H9 (cell line): ENCODE data around the gene DOHH. TPM values are rescaled to one million over a fixed set of nuclear protein-coding genes. Genes with fewer than 3 reads are reported as not detected.

Experiments
- DNase-seq: peaks from one replicate; pipeline ENCODE4 v3.0.0-alpha.2; 2017
- H2AFZ ChIP-seq: one replicate; pipeline ENCODE4 v1.6.1; 2013; ENCODE audit warnings: mild to moderate bottlenecking, low read length, control low read depth, moderate library complexity
- H2AK5ac ChIP-seq: 2 replicates; pipeline ENCODE4 v1.6.1; 2013; ENCODE audit warnings: low read length, control low read depth, mixed read lengths; ENCODE audit not compliant: insufficient read length
- H2BK120ac ChIP-seq: one replicate; pipeline ENCODE4 v1.6.1; 2013; ENCODE audit warnings: low read depth, mild to moderate bottlenecking, low read length, control low read depth, inconsistent platforms; ENCODE audit not compliant: poor library complexity, severe bottlenecking
- H2BK12ac ChIP-seq: 2 replicates; pipeline ENCODE4 v1.6.1; 2013; ENCODE audit warnings: low read length, control low read depth, mixed read lengths, low read depth; ENCODE audit not compliant: insufficient read length
- H2BK15ac ChIP-seq: 2 replicates; pipeline ENCODE4 v1.6.1; 2013; ENCODE audit warnings: low read depth, low read length, control low read depth
- H2BK20ac ChIP-seq: one replicate; pipeline ENCODE4 v1.6.1; 2013; ENCODE audit warnings: low read depth, mild to moderate bottlenecking, low read length, control low read depth, inconsistent platforms; ENCODE audit not compliant: poor library complexity, severe bottlenecking
- H2BK5ac ChIP-seq: 2 replicates; pipeline ENCODE4 v1.6.1; 2013; ENCODE audit warnings: low read length, control low read depth, mixed read lengths; ENCODE audit not compliant: insufficient read length
- H3K14ac ChIP-seq: 2 replicates; pipeline ENCODE4 v1.6.1; 2013; ENCODE audit warnings: low read length, control low read depth; ENCODE audit not compliant: insufficient read depth
- H3K18ac ChIP-seq: 2 replicates; pipeline ENCODE4 v1.6.1; 2013; ENCODE audit warnings: low read depth, mild to moderate bottlenecking, mixed read lengths, low read length, control low read depth; ENCODE audit not compliant: insufficient read length
- H3K23ac ChIP-seq: 2 replicates; pipeline ENCODE4 v1.6.1; 2013; ENCODE audit warnings: low read length, control low read depth, mixed read lengths, low read depth; ENCODE audit not compliant: insufficient read length
- H3K23me2 ChIP-seq: 2 replicates; pipeline ENCODE4 v1.6.1; 2013; ENCODE audit warnings: low read depth, mild to moderate bottlenecking, mixed read lengths, low read length, control low read depth; ENCODE audit not compliant: insufficient read length, poor library complexity, severe bottlenecking
- H3K27ac ChIP-seq: 2 replicates; pipeline ENCODE4 v1.5.1; 2013; ENCODE audit warnings: low read length, control low read depth, mixed read lengths, low read depth; ENCODE audit not compliant: insufficient read length
- H3K27me3 ChIP-seq: 2 replicates; pipeline ENCODE4 v1.6.1; 2013; ENCODE audit warnings: low read length, control low read depth, inconsistent platforms; ENCODE audit not compliant: insufficient read depth
- H3K4ac ChIP-seq: 2 replicates; pipeline ENCODE4 v1.6.1; 2013; ENCODE audit warnings: low read depth, mild to moderate bottlenecking, control low read depth, inconsistent platforms, low read length, moderate library complexity
- H3K4me1 ChIP-seq: 2 replicates; pipeline ENCODE4 v1.6.1; 2013; ENCODE audit warnings: low read length, control low read depth, inconsistent platforms; ENCODE audit not compliant: insufficient read depth
- H3K4me2 ChIP-seq: 2 replicates; pipeline ENCODE4 v1.6.1; 2013; ENCODE audit warnings: low read length, control low read depth, mixed read lengths; ENCODE audit not compliant: insufficient read length, insufficient read depth
- H3K56ac ChIP-seq: 2 replicates; pipeline ENCODE4 v1.6.1; 2013; ENCODE audit warnings: low read depth, mild to moderate bottlenecking, mixed read lengths, low read length, control low read depth; ENCODE audit not compliant: insufficient read length
- H3K79me1 ChIP-seq: 2 replicates; pipeline ENCODE4 v1.6.1; 2013; ENCODE audit warnings: low read depth, mild to moderate bottlenecking, moderate library complexity, low read length, control low read depth, inconsistent platforms; ENCODE audit not compliant: insufficient read depth, poor library complexity, severe bottlenecking
- H3K79me2 ChIP-seq: 2 replicates; pipeline ENCODE4 v1.6.1; 2013; ENCODE audit warnings: low read length, control low read depth, inconsistent platforms; ENCODE audit not compliant: insufficient read depth
- H3K9ac ChIP-seq: 2 replicates; pipeline ENCODE4 v1.6.1; 2013; ENCODE audit warnings: low read length, control low read depth, mixed read lengths; ENCODE audit not compliant: insufficient read length; ENCODE audit errors: extremely low read depth
- H3K9me3 ChIP-seq: one replicate; pipeline ENCODE4 v1.6.1; 2013; ENCODE audit warnings: low read depth, low read length, inconsistent platforms; ENCODE audit not compliant: control insufficient read depth
- H3T11ph ChIP-seq: one replicate; pipeline ENCODE4 v1.6.1; 2013; ENCODE audit warnings: mild to moderate bottlenecking, low read length, control low read depth, inconsistent platforms
- H4K20me1 ChIP-seq: one replicate; pipeline ENCODE4 v1.6.1; 2013; ENCODE audit not compliant: control insufficient read depth, insufficient read length, insufficient read depth
- H4K5ac ChIP-seq: 2 replicates; pipeline ENCODE4 v1.6.1; 2013; ENCODE audit warnings: low read depth, mild to moderate bottlenecking, mixed read lengths, low read length, control low read depth; ENCODE audit not compliant: insufficient read length
- H4K8ac ChIP-seq: replicated peaks from 2 replicates; pipeline ENCODE4 v1.6.1; 2013; ENCODE audit warnings: low read length, control low read depth, mixed read lengths, low read depth; ENCODE audit not compliant: insufficient read length
- H4K91ac ChIP-seq: 2 replicates; pipeline ENCODE4 v1.6.1; 2013; ENCODE audit warnings: low read depth, mild to moderate bottlenecking, moderate library complexity, mixed read lengths, low read length, control low read depth; ENCODE audit not compliant: insufficient read length
- H3K27ac Mint-ChIP-seq, 3 experiments: 2 replicates in 2 of 3; 3 replicates in 1 of 3; pipeline ENCODE4 v1.8.0; 2020 to 2021; ENCODE audit warnings: mixed read lengths in 3 of 3, mild to moderate bottlenecking in 1 of 3, moderate library complexity in 1 of 3
- H3K27me3 Mint-ChIP-seq: 2 replicates; pipeline ENCODE4 v1.8.0; 2021; ENCODE audit warnings: low read depth, mild to moderate bottlenecking, moderate library complexity, mixed read lengths
- H3K36me3 Mint-ChIP-seq, 3 experiments: 2 replicates in 2 of 3; 3 replicates in 1 of 3; pipeline ENCODE4 v1.8.0; 2020 to 2021; ENCODE audit warnings: low read depth in 3 of 3, mixed read lengths in 3 of 3; ENCODE audit not compliant: insufficient read depth in 1 of 3
- H3K4me1 Mint-ChIP-seq, 2 experiments: 2 replicates each; pipeline ENCODE4 v1.8.0; 2020; ENCODE audit warnings: mixed read lengths in 2 of 2
- H3K4me3 Mint-ChIP-seq, 2 experiments: 2 replicates in 1 of 2; 3 replicates in 1 of 2; pipeline ENCODE4 v1.8.0; 2020 to 2021; ENCODE audit warnings: mild to moderate bottlenecking in 2 of 2, mixed read lengths in 2 of 2, moderate library complexity in 1 of 2
- H3K9me3 Mint-ChIP-seq, 2 experiments: 2 replicates in 1 of 2; 3 replicates in 1 of 2; pipeline ENCODE4 v1.8.0; 2020; ENCODE audit warnings: mild to moderate bottlenecking in 2 of 2, mixed read lengths in 2 of 2, moderate library complexity in 1 of 2
- CTCF ChIP-seq: fragments of 200-600 bp; sonication (generic); conservative IDR thresholded peaks from 3 replicates; pipeline ENCODE4 v1.8.0; 2021; ENCODE audit warnings: antibody characterized with exemption, mild to moderate bottlenecking
- WGBS: extraction: QIAGEN DNeasy Blood & Tissue Kit; methylation state at CpG from one replicate; pipeline ENCODE4 v1.1.7; 2013; ENCODE audit warnings: missing lambda C conversion rate, low lambda C conversion rate, mixed read lengths; ENCODE audit not compliant: insufficient read length; ENCODE audit errors: extremely low coverage; 5-methylcytosine and 5-hydroxymethylcytosine counted together
- total RNA-seq: library from RNA; stranded (reverse); gene quantifications from 2 replicates; pipeline ENCODE4 v1.2.1, GENCODE V29; 2021

The DOHH gene
- total RNA-seq, 1 experiment from 2014 or later: 16.5 TPM

GRCh38 chr19:3457528-3458228 lies 42.8 kb downstream of the DOHH start:
- Histone ChIP-seq H4K8ac (no peak overlapping the region), H3K9me3 (no peaks in the 10 kb centered on the region), H3K23me2 (peaks cover 3% of the 10 kb centered on the region), H3K79me2 (no peaks in the 10 kb centered on the region), H3K4ac (no peak overlapping the region), H2BK120ac (no peak overlapping the region), H2BK5ac (no peak overlapping the region), H3K79me1 (no peaks in the 10 kb centered on the region), H4K91ac (no peak overlapping the region), H2BK12ac (no peak overlapping the region), H3K4me1 (no peaks in the 10 kb centered on the region; the same call in 1 of the 2 replicates), H3K9ac (no peak overlapping the region), H2BK15ac (no peak overlapping the region), H3K27ac (no peak overlapping the region), H3K14ac (no peak overlapping the region), H2AK5ac (no peak overlapping the region), H3K56ac (no peak overlapping the region), H4K20me1 (peaks cover 2% of the 10 kb centered on the region), H3T11ph (no peak overlapping the region), H4K5ac (no peak overlapping the region), H3K18ac (no peak overlapping the region), H2AFZ (no peak overlapping the region), H2BK20ac (no peak overlapping the region), H3K23ac (no peak overlapping the region), H3K4me2 (no peak overlapping the region), H3K27me3 (peaks cover 10% of the 10 kb centered on the region)
- H3K27me3 Mint-ChIP-seq: peaks cover 51% of the 10 kb centered on the region
- no CpG with 5 or more reads among the region's 22 CpGs for WGBS
- H3K27ac Mint-ChIP-seq: no peak overlapping the region
- TF ChIP-seq CTCF: no peak
- H3K4me3 Mint-ChIP-seq: no peak overlapping the region
- peaks cover 12 to 24% of the 10 kb centered on the region in 2 experiments for H3K4me1 Mint-ChIP-seq
- no peaks in the 10 kb centered on the region for H3K36me3 Mint-ChIP-seq
- DNase-seq: no peak
- H3K9me3 Mint-ChIP-seq: no peaks in the 10 kb centered on the region
